DND-41 (cell line): ENCODE measurements around the gene NLRP6.
A peak's percentile ranks its signal among the peaks of the same experiment; 100 is the strongest.
"Not testable (repeated sequence)": the region's sequence is repeated elsewhere in the genome, so short reads cannot be mapped to it uniquely, and the experiment has no call there.

Experiments
- ATAC-seq: fragments of 200-7000 bp; cut with Tn5 transposase; 3 replicates; pipeline ENCODE4 v1.9.1; 2021; ENCODE audit warnings: low read depth; ENCODE audit not compliant: insufficient read depth
- DNase-seq: peaks from one replicate; pipeline ENCODE4 v3.0.0-alpha.2; 2020
- H2AFZ ChIP-seq: 2 replicates; pipeline ENCODE4 v1.6.0; 2012; ENCODE audit warnings: low read depth, low read length
- H3K27ac ChIP-seq: 2 replicates; pipeline ENCODE4 v1.5.1; 2012; ENCODE audit warnings: low read length, inconsistent platforms
- H3K27me3 ChIP-seq: fragments of 200-600 bp; sonication (generic); 2 replicates; pipeline ENCODE4 v1.6.0; 2012; ENCODE audit warnings: low read length, mild to moderate bottlenecking, inconsistent platforms; ENCODE audit not compliant: insufficient read depth, poor library complexity
- H3K36me3 ChIP-seq: 2 replicates; pipeline ENCODE4 v1.5.1; 2012; ENCODE audit warnings: low read length, inconsistent platforms; ENCODE audit not compliant: insufficient read depth
- H3K4me1 ChIP-seq: 2 replicates; pipeline ENCODE4 v1.5.1; 2012; ENCODE audit warnings: mild to moderate bottlenecking, low read length; ENCODE audit not compliant: insufficient read depth
- H3K4me2 ChIP-seq: 2 replicates; pipeline ENCODE4 v1.6.0; 2012; ENCODE audit warnings: mild to moderate bottlenecking, moderate library complexity, low read length, inconsistent platforms; ENCODE audit not compliant: insufficient read depth
- H3K4me3 ChIP-seq, 2 experiments: fragments of 200-600 bp in 1 of 2; shearing (Covaris generic) in 1 of 2; 2 replicates each; pipeline ENCODE4 v1.5.1; 2012 to 2016; ENCODE audit warnings: inconsistent platforms in 2 of 2, low read length in 2 of 2, mild to moderate bottlenecking in 2 of 2, low read depth in 1 of 2, moderate library complexity in 1 of 2
- H3K79me2 ChIP-seq: 2 replicates; pipeline ENCODE4 v1.6.0; 2012; ENCODE audit warnings: low read length, inconsistent platforms; ENCODE audit not compliant: insufficient read depth
- H3K9ac ChIP-seq: 2 replicates; pipeline ENCODE4 v1.6.0; 2012; ENCODE audit warnings: low read depth, mild to moderate bottlenecking, inconsistent platforms, low read length, moderate library complexity
- H3K9me3 ChIP-seq: 2 replicates; pipeline ENCODE4 v1.5.1; 2012; ENCODE audit warnings: low read length, moderate library complexity, mild to moderate bottlenecking, inconsistent platforms; ENCODE audit not compliant: insufficient read depth, severe bottlenecking
- H4K20me1 ChIP-seq: 2 replicates; pipeline ENCODE4 v1.6.0; 2012; ENCODE audit warnings: low read length; ENCODE audit not compliant: insufficient read depth
- EZH2 ChIP-seq: IDR thresholded peaks from 3 replicates; pipeline ENCODE4 v1.6.1; 2012; ENCODE audit warnings: borderline replicate concordance, low read depth, mild to moderate bottlenecking, moderate library complexity, low read length, inconsistent platforms; ENCODE audit not compliant: severe bottlenecking
- TF ChIP-seq, protein P1 (sequence below): IDR thresholded peaks from 2 replicates; pipeline ENCODE4 v1.5.1; 2012; ENCODE audit warnings: borderline replicate concordance, low read length, moderate library complexity, mild to moderate bottlenecking; ENCODE audit not compliant: poor library complexity, severe bottlenecking; ENCODE audit errors: extremely low read depth

NLRP6 gene

DNA sequence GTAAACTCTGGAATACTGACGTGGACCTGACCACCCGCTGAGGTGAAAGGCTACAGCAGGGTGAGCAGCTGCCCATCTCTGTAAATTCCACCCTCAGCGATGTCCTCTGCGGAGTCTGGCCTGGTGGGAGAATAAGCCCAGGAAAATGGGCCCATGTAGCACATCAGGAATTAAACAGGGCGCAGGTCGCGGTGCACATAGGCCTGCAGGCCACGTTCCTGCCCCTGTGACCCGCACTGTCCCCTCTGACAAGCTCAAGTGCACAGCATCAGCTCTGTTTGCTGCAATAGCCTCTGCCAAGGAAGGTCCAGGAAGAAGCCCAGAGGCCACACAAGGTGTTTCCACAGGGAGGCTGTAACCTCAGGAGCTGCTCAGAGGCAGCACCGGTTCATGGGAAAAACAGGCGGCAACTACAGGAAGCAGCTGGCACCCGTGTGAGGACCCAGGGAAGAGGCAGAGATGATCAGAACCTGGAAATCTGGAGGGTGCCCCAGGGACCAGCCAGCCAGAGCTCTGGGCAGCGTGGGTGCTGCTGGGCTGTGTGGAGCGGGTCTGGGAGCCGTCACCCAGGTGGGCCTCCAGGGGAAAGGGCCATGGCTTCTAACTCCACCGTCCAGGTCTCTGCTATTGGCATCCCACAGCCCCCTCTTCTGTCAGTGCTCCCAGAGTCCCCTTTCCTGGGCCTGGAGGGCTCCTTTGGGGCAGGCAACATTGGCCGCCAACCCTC lies 28.6 kb downstream of the NLRP6 start:
- Histone ChIP-seq H3K4me1 (peaks cover 28% of the 10 kb centered on the region), H3K36me3 (no peaks in the 10 kb centered on the region), H3K9me3 (no peaks in the 10 kb centered on the region), H3K9ac (0 out of 2 replicates have a peak overlapping the region, but pooled peaks have one; percentile 21), H3K4me3 (no peak overlapping the region), H3K4me2 (no peak overlapping the region), H3K79me2 (peaks cover 6% of the 10 kb centered on the region), H2AFZ (no peak overlapping the region), H3K27ac (peak overlapping the region; percentile 36; the same call in 1 of the 2 replicates), H4K20me1 (no peaks in the 10 kb centered on the region), H3K27me3 (no peaks in the 10 kb centered on the region)
- TF ChIP-seq EZH2: no peak
- TF ChIP-seq, protein P1, sequence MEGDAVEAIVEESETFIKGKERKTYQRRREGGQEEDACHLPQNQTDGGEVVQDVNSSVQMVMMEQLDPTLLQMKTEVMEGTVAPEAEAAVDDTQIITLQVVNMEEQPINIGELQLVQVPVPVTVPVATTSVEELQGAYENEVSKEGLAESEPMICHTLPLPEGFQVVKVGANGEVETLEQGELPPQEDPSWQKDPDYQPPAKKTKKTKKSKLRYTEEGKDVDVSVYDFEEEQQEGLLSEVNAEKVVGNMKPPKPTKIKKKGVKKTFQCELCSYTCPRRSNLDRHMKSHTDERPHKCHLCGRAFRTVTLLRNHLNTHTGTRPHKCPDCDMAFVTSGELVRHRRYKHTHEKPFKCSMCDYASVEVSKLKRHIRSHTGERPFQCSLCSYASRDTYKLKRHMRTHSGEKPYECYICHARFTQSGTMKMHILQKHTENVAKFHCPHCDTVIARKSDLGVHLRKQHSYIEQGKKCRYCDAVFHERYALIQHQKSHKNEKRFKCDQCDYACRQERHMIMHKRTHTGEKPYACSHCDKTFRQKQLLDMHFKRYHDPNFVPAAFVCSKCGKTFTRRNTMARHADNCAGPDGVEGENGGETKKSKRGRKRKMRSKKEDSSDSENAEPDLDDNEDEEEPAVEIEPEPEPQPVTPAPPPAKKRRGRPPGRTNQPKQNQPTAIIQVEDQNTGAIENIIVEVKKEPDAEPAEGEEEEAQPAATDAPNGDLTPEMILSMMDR: no peak
- DNase-seq (no peak), ATAC-seq (no peak)

DNA sequence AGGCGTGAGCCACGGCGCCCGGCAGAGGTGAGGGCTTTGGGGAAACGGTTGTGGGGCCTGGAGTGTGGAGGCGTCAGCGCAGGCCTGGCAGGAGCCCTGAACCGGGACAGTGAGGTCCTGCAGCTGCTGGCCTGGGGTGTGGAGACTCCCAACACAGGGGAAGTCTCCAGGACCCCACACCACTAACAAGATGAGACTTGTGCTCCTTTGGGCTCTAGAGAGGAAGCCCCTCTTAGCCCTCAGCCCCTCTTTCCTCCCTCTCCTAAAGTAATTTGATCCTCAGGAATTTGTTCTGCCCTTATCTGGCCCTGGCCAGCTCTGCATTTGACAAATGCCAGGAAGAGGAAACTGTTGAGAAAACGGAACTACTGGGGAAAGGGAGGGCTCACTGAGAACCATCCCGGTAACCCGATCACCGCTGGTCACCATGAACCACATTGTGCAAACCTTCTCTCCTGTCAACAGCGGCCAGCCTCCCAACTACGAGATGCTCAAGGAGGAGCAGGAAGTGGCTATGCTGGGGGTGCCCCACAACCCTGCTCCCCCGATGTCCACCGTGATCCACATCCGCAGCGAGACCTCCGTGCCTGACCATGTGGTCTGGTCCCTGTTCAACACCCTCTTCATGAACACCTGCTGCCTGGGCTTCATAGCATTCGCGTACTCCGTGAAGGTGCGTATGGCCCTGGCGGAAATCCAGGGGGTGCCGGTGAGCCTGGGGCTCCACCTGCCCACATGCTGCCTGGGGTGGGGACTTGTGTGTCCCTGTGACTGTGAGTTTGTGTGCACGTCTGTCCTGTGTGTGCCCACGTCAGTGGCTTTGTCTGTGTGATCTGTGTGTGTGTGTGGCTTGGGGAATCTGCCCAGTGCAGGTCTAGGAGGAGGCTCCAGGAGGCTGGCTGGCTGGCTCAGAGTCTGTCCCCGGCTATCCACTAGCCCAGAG lies 29.8 kb downstream of the NLRP6 start, which contains the start of gene IFITM2:
IFITM2 (plus strand) TSS at position 51 of the 943 bp plus-strand sequence; CDS start at position 428, 377 bp downstream.
- H3K36me3 ChIP-seq, H3K79me2 ChIP-seq, H4K20me1 ChIP-seq, H3K27me3 ChIP-seq, H2AFZ ChIP-seq, H3K9me3 ChIP-seq: not testable (repeated sequence)
- Histone ChIP-seq H3K9ac (peak within 1 kb of the TSS; percentile 51), H3K27ac (peak within 1 kb of the TSS; percentile 72), H3K4me1 (peaks cover 40% of the 10 kb centered on the region), H3K4me3 (peak within 1 kb of the TSS; percentile 13 to 55; a peak in 3 of 4 replicates), H3K4me2 (peak within 1 kb of the TSS; percentile 47)
- DNase-seq (peak; percentile 72), ATAC-seq (peak; percentile 43)

DNA sequence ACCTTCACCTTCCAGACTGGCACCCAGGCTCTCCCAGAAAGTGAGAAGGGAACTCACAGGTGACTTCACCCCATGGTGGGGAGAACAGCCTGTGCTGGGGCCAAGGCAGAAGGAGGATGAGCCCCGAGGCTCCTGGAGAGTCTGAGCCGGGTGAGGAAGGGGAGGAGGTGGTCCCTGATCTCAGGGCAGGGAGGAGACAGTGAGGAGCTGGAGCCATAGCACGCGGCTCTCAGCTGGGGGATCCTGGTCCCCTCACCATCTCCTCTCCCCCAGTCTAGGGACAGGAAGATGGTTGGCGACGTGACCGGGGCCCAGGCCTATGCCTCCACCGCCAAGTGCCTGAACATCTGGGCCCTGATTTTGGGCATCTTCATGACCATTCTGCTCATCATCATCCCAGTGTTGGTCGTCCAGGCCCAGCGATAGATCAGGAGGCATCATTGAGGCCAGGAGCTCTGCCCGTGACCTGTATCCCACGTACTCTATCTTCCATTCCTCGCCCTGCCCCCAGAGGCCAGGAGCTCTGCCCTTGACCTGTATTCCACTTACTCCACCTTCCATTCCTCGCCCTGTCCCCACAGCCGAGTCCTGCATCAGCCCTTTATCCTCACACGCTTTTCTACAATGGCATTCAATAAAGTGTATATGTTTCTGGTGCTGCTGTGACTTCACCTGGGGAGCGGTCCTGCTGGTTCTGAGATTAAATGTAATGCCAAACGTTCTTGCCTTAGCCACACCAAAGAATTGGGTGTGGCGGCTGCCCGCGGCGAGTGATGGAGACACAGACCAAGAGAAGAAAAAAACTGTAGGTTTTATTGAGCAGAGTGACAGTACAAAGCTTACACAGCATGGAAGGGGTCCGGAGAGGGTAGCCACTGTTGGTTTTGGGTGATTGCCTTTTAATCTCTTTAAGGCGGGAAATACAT lies 30.8 kb downstream of the NLRP6 start:
- H3K9me3 ChIP-seq, H4K20me1 ChIP-seq, H3K36me3 ChIP-seq, H3K27me3 ChIP-seq, H2AFZ ChIP-seq: not testable (repeated sequence)
- peak overlapping the region; percentile 51 for H3K9ac ChIP-seq
- H3K79me2 ChIP-seq: peaks cover 15% of the 10 kb centered on the region
- ATAC-seq (peak; percentile 31), DNase-seq (peak; percentile 45)
- peak overlapping the region; percentile 64 for H3K4me2 ChIP-seq
- H3K4me3 ChIP-seq: peak overlapping the region in 1 of 2 experiments; percentile 55; a peak in 3 of 4 replicates
- peaks cover 47% of the 10 kb centered on the region for H3K4me1 ChIP-seq
- 0 out of 2 replicates have a peak overlapping the region, but pooled peaks have one; percentile 39 for H3K27ac ChIP-seq

DNA sequence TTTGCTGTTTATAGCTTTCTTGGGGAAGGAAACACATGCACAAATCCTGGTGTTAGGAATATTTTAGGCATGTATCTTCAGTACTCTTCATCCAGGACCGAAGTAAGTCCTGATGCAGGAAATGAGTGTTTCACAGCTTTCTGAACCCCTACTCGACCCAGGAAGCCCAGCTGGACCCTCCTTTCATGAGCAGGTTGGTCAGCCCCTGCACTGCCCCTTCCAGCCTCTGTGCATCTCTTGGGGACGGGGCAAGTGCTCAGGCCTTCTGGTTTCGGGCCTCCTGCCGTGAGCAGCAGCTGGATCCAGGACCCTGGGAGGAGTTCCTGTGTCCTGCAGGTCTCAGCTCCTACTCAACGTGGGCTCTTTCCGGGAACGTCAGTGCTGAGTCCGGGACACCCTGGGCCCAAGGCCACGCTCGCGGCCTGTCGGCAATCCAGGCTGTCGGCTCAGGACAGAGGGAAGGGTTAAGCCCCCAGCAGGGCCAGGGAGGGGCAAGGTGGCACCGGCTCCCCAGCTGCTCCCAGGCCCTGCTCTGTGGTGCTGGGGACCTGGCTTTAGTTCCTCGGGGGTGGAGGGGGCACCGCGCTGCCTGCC lies 31.9 kb downstream of the NLRP6 start:
- Histone ChIP-seq H3K79me2 (peaks cover 26% of the 10 kb centered on the region), H3K9ac (peak overlapping the region; percentile 50), H3K4me3 (peak overlapping the region in 1 of 2 experiments; percentile 52; a peak in 2 of 4 replicates), H3K4me2 (peak overlapping the region; percentile 64), H3K4me1 (peaks cover 50% of the 10 kb centered on the region), H3K27ac (peak overlapping the region; percentile 39)
- not testable (repeated sequence) for H3K9me3 ChIP-seq, H4K20me1 ChIP-seq, DNase-seq, ATAC-seq, H3K27me3 ChIP-seq, H2AFZ ChIP-seq, H3K36me3 ChIP-seq

DNA sequence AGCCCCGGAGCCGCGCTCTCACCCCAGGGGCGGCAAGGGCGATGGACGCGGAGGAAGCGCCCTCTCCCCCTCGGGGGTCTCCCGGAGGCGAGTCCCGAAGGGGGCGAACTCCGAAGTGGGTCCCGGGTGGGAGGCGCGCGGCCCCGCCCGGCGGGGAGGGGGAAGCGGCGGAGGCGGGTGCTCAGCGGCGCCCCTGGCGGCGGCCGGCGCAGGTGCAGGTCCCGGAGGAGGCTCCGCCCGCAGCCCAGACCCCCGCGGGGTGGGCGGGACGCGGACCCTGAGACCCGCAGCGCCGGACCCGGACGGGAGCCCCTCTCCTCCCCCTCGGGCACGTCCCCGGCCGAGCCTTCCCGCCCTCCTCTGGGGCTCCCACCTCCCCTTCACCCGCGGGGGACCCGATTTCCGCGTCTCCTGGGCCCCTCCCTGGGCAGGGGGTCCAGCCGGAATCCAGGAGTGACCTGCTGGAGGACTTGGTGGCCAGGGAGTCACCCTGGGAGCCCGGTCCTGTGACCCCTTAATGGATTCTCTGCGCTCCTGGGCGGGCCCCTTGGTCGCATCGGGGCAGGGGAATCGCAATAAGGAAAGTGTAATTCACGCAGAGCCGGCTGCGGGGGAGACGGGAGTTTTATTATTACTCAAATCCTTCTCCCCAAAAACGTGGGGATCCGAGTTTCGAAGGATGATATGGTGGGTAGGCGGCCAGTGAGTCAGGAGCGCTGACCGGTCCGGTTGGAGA lies 33.0 kb downstream of the NLRP6 start:
- Histone ChIP-seq H3K4me2 (peak overlapping the region; percentile 39), H3K27ac (peak overlapping the region; percentile 83), H4K20me1 (peaks cover 14% of the 10 kb centered on the region), H3K4me1 (peaks cover 56% of the 10 kb centered on the region), H3K9ac (peak overlapping the region; percentile 72; the same call in 1 of the 2 replicates), H3K36me3 (peaks cover 20% of the 10 kb centered on the region), H3K79me2 (peaks cover 37% of the 10 kb centered on the region)
- not testable (repeated sequence) for H3K4me3 ChIP-seq, H2AFZ ChIP-seq, H3K9me3 ChIP-seq, DNase-seq, H3K27me3 ChIP-seq
- ATAC-seq: peak; percentile 18
